Measurements from ENCODE around the gene NLGN1.

The NLGN1 gene

DNA sequence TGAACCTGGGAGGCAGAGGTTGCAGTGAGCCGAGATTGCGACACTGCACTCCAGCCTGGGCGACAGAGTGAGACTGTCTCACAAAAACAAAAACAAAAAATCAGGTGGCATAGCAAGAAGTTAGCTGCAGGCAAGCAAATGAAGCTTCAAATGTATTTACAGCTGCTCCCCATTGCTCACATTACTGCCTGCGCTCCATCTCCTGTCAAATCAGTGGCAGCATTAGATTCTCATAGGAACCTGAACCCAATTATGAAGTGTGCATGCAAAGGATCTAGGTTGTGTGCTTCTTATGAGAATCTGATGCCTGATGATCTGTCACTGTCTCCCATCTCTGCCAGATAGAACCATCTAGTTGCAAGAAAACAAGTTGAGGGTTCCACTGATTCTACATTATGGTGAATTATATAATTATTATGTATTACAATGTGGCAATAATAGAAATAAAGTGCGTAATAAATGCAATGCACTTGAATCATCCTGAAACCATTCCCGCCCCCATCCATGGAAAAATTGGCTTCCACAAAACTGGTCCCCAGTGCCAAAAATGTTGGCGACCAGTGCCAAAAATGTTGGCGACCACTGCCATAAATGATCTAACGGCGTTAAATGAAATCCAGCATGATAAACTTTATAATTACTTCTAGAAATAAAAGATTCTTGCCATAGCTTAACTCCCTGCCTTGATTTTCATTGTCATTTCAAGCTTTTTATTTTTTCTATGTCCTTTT lies 844.9 kb downstream of the NLGN1 start:
- no peak for TF ChIP-seq CTCF (IDR thresholded peaks at IDR 0.05; ENCODE audit: insufficient read depth, low read depth, low read length, missing control alignments)
- DNase-seq (ENCODE audit: low read depth) = no peak

DNA sequence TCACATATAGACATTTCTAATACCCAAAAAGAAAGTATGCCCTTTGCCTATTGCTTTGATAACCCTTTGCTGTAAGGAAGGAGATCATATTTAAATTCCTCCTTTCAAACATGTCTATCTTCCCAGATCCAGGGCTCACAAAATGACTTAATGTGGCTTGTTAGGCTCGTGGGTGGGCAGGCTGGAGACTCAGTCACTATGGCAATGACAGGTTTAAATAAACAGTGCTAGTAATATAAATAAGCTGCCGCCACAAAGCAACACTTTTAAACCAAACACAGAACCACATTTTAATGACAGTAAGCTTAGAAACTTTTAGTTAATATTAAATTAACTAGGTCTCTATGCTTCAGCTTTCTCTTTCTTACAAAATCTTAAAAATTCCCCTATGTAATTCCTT lies 845.6 kb downstream of the NLGN1 start:
- DNase-seq (ENCODE audit: low read depth) = no peak
- no peak overlapping the region for H3K4me3 ChIP-seq (ENCODE audit: low read depth, low read length)
- no peak for TF ChIP-seq CTCF (IDR thresholded peaks at IDR 0.05; ENCODE audit: insufficient read depth, low read depth, low read length, missing control alignments)

More for the DNA sequence above, 844.9 kb downstream of the NLGN1 start:
- H3K4me3 ChIP-seq (ENCODE audit: low read depth, low read length) = no peak overlapping the region

DNA sequence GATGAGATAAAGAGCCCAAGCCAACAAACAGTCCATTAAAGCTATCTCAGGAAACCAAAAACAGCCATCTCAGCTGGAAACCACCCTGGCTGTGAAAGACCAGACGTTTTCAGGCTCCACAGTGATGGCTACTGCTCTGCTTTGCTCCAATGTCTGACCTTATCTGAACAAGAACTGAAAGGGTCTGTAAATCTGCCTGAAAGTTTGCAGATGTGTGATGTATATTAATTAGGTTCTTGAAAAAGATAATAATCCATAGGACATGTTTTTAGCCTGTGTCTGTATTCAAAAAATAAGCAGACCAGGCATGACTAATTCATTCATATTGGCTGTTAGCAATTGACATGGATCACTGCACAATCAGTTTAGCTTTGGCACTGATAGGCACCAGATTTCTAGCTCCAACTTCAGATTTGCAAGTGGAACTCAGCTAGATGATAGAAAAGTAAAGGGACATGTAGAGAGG lies 850.2 kb downstream of the NLGN1 start:
- no peak for DNase-seq (ENCODE audit: low read depth)
- no peak for TF ChIP-seq CTCF (IDR thresholded peaks at IDR 0.05; ENCODE audit: insufficient read depth, low read depth, low read length, missing control alignments)
- no peak overlapping the region for H3K4me3 ChIP-seq (ENCODE audit: low read depth, low read length)

- H3K4me3 ChIP-seq (ENCODE audit: low read depth, low read length) = no peak overlapping the region
- no peak for DNase-seq (ENCODE audit: low read depth)
- no peak for TF ChIP-seq CTCF (IDR thresholded peaks at IDR 0.05; ENCODE audit: insufficient read depth, low read depth, low read length, missing control alignments)
Measured at GRCh38 chr3:174251681-174252080, 854.1 kb downstream of the NLGN1 start.

DNA sequence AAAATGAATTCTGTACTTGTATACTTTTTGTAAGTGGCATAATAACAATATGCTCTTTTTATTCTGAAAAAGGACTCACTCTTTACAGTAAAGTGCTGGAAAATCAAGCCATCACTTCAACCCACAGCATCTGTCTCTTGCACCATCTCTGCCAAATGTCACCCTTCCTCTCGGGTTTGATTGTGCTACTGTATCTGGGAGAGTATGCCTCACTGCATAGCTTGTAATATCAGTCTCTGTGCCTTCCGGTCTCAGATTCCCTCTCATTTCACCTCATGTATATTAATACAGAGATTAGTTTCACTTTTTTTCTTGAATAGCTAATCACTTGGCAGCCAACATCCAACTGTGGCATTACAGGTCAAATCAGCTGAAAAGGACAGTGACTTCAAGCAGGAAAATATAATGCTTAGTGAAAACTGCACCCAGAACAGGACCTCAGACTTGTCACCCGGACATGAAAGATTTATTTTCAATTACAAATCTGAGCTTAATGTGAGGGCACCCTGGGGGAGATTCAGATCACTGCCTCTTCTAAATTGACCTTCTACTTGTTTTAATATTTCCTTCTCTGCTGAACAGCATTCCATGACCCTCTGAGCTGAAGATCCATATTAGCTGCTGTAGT lies 855.8 kb downstream of the NLGN1 start:
- no peak for TF ChIP-seq CTCF (IDR thresholded peaks at IDR 0.05; ENCODE audit: insufficient read depth, low read depth, low read length, missing control alignments)
- no peak overlapping the region for H3K4me3 ChIP-seq (ENCODE audit: low read depth, low read length)
- peak; percentile 1 for DNase-seq (ENCODE audit: low read depth)

DNA sequence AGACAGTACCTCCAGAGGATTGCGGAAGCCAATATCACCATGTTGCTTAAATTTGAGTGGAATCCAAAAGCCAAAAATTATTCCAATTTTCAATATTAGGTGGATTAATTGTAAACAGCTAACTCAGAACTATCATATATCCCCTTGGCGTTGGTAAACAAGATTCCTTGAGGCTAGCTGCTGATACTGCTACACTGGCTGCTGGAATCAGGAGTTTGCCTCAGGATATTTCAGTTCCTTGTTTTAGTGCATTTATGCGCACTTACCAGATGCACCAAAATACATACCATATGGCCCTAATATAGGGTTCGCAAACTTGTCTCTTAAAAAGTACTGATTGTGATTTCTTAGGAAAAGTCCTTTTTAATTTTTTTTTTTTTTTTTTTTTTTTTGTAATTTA lies 856.4 kb downstream of the NLGN1 start:
- no peak overlapping the region for H3K4me3 ChIP-seq (ENCODE audit: low read depth, low read length)
- TF ChIP-seq CTCF (IDR thresholded peaks at IDR 0.05; ENCODE audit: insufficient read depth, low read depth, low read length, missing control alignments) = no peak
- DNase-seq (ENCODE audit: low read depth) = no peak

All from GM12865 (cell line).